HPDE6-E6E7 (cell line): ENCODE results near the gene COLGALT1.

Experiments used
- DNase-seq: peaks from one replicate; pipeline ENCODE4 v3.0.0; 2011; ENCODE audit warnings: missing footprints; ENCODE audit errors: extremely low spot score

COLGALT1 gene

DNA sequence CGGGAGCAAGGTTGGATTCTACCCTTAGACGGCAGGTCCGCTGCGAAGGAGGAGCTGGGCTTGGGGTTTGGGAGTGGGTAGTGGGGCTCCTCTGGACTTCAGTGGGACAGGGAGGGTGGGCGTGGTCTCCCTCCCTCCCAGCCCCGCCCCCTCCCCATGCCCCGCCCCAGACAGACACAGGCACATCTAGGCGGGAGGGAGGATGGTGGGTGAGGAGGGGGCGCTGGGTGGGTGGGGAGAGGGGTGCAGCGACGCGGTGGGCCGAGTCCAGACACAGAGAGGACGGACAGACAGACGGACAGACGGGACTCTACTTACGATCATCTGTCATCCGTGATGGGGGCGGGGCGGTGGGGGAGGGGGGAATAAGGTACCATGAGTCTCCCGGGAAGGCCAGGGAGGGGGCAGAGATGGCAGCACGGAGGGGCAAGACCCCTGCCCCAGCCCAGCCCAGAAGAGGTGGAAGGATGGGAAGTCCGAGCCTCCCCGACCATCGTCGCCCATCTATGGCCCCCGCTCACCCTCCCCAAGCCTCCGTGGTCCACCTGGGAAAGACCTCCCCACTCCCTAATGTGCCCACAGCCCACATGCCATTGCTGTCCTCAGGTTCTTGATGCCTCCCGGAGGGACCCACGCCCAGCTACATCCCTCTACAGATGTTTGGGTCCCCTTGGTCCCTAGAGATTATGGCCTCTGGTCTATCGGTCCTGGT, 67.9 kb downstream of the COLGALT1 start:
- DNase-seq, result no peak

DNA sequence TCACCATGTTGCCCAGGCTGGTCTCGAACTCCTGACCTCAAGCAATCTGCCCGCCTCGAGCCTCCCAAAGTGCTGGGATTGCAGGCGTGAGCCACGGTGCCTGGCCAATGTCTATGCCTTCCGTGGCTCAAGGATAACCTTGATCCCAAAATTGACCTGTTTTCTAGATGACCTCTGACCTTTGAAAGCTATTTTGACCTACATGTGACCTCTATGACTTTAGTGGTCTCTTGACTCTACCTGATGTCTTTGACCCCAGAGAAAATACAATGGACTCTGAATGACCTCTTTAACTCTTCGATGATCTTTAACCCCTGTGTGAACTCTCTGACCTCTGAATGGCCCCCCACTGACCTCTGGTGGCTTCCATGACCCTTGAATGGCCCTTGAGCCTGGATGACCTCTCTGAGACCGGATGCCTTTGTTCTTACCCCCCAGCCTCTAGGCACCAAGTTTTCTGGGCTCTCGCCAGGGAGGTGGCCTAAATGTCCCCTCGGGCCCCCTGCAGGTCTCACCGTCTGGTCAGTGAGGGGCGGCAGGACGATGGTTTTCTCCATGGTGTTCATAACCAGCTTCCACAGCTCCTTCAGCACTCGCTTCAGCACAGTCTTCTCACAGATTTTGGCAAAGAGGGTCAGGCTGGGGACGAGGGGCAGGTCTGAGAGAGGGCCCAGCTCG, 69.0 kb downstream of the COLGALT1 start:
- DNase-seq, result no peak

DNA sequence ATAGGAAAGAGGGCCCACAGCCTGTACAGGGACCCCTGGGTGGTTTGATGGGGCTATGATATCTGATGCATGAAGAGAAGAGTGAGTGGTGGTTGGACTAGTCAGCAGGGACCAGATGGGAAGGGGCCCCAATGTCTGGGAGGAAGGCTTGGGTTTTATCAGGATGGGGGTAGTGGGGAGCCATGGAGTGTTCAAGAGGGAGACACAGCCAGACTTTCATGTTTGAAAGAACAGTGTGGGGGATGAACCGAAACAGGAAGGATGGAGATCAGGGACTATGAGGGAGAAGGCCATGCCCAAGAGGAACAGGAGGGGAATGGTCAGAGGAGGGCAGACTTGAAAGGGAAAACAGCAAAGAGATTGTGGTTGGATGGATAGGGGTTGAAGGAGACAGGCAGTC, 69.6 kb downstream of the COLGALT1 start:
- no peak for DNase-seq

DNA sequence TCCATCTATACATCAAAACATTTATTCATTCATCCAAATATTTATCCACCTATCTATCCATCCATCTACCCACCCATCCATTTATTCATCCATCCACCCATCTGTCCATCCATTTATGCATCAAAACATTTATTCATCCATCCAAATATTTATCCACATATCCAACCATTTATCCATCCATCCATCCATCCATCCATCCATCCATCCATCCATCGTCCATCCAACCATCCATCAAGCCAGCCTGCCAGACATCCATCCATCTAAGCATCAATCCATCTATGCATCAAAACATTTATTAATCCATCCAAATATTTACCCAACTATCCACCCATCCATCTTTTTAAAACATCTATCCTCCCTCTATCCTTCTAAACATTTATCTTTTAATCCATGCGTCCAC, 70.5 kb downstream of the COLGALT1 start:
- DNase-seq, result no peak

DNA sequence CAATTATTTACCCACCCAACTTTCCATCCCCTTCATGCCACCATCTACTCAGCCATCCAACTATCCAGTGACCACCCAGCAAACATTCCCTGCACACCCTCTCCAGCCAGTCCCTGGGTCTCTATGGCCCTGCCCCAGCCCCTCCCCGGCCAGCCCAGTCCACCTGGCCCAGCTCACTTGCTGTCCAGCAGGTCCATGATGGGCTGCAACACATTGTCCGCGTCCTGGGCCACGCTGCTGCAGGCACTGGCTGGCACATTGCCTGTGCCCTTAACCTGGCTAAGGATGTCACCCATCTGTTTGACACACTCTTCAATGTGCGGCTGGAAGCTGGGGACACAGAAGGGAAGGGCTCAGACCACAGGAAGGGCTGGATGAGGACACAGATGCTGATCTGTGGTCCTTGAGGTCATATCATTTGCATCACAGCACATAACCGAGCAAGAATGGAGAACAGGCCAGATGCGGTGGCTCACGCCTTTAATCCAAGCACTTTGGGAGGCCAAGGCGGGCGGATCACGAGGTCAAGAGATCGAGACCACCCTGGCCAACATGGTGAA, 71.1 kb downstream of the COLGALT1 start:
- no peak for DNase-seq

DNA sequence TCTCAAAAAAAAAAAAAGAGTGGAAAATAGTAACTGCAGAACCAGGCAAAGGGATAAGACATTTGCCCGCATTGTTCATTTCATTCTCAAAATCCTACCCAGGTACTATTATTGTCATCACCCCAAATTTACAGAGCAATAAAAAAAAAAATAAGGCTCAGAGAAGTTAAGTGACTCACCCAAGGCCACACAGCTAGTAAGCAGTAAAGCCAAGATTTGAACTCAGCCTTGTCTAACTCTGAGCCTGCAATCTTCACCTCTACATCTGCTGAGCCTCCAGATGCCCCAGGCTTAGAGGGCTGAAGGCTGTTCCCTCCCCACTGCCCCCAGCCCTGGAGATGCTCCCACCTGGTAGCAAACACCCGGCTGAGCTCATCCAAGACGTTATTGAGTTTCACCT, 71.7 kb downstream of the COLGALT1 start:
- DNase-seq, result no peak

DNA sequence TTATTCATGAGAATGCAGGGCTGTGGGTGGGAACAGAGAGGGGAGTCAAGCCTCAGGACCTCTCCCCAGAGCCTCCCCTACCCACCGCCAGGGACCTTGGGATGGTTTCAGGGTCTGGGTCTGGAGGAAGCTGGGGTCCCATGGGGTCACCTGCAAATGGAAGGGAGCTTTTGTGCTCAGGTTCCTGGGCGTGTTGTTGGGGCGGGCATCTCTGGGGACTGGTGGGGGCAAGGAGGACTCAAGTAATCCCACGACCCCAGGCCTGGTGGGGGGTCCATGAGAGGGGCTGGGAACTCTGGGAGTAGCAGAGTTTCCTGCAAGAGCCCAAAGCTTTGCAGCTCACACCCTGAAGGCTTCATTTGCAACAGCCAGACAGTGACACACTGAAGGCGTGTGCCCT, 72.5 kb downstream of the COLGALT1 start:
- DNase-seq, result no peak

DNA sequence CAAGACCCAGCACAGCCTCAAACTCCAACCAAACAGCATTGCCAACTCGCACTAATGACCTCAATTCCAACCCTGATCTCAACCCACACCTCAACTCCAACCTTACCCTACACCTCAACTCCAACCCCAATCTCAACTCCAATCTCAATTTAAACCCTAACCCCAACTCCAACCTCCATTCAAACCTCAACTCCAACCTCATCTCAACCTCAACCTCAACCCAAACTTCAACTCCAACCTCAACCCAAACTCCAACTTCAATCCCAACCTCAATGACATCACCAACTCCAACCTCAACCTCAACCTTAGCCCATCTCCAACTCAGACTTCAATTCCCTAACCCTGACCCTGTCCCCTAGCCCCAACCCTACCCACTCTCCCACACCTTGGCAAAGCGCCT, 74.3 kb downstream of the COLGALT1 start:
- no peak for DNase-seq

DNA sequence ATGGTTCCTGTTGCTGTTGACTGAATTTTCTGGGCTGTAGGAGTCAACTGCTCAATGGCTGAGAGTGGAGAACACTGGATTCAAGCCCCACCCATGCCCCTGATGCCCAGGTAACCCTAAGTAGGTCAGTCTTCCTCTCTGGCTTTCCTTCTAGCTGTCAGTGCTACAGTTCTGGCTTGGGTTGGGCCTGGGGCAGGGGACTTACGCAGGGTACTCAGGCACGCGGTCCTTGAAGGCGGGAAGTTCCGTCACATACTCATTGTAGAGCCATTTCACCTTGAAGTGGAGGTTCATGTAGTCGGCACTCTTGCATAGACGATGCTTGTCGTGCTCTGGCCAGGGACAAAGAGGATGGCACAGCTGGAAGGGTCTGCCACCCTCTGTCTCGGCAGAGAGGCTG, 77.1 kb downstream of the COLGALT1 start:
- no peak for DNase-seq
